Measurements from ENCODE around the gene SLX4. TPM values are rescaled to one million over a fixed set of nuclear protein-coding genes. Genes with fewer than 3 reads are reported as not detected.

Gene SLX4
- polyA plus RNA-seq, 1 donor, result 6.6 TPM

DNA sequence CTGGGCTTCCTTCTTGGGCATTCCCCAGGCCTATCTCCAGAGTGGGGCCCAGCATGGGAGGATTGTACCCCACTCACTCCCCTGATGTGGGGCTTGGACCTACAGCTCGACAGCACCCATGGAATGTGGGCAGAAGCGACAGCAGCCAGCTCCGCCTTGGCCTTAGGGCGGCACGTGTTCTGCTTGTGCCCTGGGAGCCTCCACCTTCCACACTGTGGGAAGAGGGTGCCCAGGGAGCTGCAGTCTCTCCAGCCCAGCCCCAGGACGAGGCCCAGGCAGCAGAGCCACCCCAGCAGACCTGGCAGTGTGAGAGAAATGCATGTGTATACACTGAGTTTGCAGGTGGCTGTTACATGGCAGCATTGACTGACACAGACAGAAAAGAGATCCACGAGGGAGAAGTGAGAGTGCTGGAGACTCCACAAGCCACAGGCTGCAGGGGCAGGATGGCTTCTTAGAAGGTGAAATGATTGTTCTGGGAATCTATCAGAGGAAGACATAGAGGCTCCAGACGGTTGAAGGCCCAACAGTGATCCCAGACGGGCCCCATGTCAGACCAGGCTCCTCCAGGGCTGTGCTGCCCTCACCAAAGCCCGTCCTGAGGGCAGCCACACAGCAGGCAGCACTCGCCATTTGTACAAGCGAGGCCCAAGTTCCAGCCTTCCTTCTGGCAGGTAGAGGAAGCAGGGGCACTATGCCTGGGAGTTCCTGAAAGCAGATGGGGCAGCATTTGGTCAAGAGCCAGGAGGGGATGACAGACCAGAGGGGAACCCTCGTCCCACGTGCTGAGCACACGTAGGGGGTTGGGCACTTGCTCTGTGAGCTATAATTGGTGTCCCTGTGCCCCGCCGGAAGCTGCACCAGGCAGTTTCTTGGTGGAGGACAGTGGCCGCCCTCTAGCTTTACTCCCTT, 40.3 kb upstream of the SLX4 start:
- peaks cover 37% of the 10 kb centered on the region for H3K36me3 ChIP-seq (ENCODE audit: control insufficient read depth, insufficient read depth, low read length)
- peaks cover 25% of the 10 kb centered on the region for H3K4me1 ChIP-seq (ENCODE audit: control insufficient read depth, insufficient read depth, low read length)
- no peaks in the 10 kb centered on the region for H3K27me3 ChIP-seq (ENCODE audit: control insufficient read depth, insufficient read depth, low read length)
- no CpG with 5 or more reads among the region's 18 CpGs for WGBS (ENCODE audit: insufficient coverage, low lambda C conversion rate)
- no peak overlapping the region for H3K27ac ChIP-seq (ENCODE audit: low read length)
- H3K9me3 ChIP-seq (ENCODE audit: control insufficient read depth, low read depth, low read length), result no peaks in the 10 kb centered on the region
- no peak for DNase-seq
- H3K4me3 ChIP-seq (ENCODE audit: low read length), result no peak overlapping the region

- WGBS (ENCODE audit: insufficient coverage, low lambda C conversion rate), result no CpG with 5 or more reads among the region's 13 CpGs
- Histone ChIP-seq H3K4me1 (ENCODE audit: control insufficient read depth, insufficient read depth, low read length) (peaks cover 35% of the 10 kb centered on the region), H3K27ac (ENCODE audit: low read length) (no peak overlapping the region), H3K4me3 (ENCODE audit: low read length) (no peak overlapping the region), H3K27me3 (ENCODE audit: control insufficient read depth, insufficient read depth, low read length) (no peaks in the 10 kb centered on the region), H3K36me3 (ENCODE audit: control insufficient read depth, insufficient read depth, low read length) (peaks cover 30% of the 10 kb centered on the region), H3K9me3 (ENCODE audit: control insufficient read depth, low read depth, low read length) (no peaks in the 10 kb centered on the region)
- DNase-seq, result no peak
These were observed 39.3 kb upstream of the SLX4 start for GRCh38 chr16:3650631-3651265.

DNA sequence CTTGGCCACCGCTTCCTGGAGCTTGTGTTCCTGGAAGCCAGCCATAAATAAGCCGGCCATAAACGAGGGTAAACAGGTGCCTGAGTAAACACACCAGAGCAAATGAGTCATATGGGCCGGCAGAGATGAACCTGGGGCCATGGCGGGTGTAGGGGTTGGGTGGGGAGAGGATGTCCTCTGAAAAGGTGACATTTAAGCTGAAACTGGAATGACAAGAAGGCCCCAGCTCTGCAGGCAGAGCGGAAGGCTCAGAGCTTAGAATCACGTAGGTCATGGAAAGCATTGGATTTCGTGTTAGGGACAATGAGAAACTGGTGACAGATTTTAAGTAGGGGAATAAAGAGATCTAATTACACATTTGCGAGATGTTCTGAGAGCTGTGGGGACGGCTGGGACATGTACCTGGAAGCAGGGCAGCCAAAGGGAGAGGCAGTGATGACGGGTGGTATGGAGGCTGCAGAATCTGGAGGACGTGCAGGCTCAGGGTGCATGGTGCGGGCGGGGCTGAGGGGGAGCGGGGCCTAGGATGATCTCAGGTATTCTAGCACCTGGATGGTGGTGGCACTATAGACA, 35.0 kb upstream of the SLX4 start:
- H3K27me3 ChIP-seq (ENCODE audit: control insufficient read depth, insufficient read depth, low read length), result no peaks in the 10 kb centered on the region
- WGBS (ENCODE audit: insufficient coverage, low lambda C conversion rate), result 20% methylated on average over 2 of the region's 15 CpGs
- H3K4me1 ChIP-seq (ENCODE audit: control insufficient read depth, insufficient read depth, low read length), result peaks cover 59% of the 10 kb centered on the region
- peak; percentile 85 to 94 for DNase-seq
- H3K9me3 ChIP-seq (ENCODE audit: control insufficient read depth, low read depth, low read length), result no peaks in the 10 kb centered on the region
- peaks cover 17% of the 10 kb centered on the region for H3K36me3 ChIP-seq (ENCODE audit: control insufficient read depth, insufficient read depth, low read length)
- H3K27ac ChIP-seq (ENCODE audit: low read length), result peak overlapping the region; percentile 97
- no peak overlapping the region for H3K4me3 ChIP-seq (ENCODE audit: low read length)

DNA sequence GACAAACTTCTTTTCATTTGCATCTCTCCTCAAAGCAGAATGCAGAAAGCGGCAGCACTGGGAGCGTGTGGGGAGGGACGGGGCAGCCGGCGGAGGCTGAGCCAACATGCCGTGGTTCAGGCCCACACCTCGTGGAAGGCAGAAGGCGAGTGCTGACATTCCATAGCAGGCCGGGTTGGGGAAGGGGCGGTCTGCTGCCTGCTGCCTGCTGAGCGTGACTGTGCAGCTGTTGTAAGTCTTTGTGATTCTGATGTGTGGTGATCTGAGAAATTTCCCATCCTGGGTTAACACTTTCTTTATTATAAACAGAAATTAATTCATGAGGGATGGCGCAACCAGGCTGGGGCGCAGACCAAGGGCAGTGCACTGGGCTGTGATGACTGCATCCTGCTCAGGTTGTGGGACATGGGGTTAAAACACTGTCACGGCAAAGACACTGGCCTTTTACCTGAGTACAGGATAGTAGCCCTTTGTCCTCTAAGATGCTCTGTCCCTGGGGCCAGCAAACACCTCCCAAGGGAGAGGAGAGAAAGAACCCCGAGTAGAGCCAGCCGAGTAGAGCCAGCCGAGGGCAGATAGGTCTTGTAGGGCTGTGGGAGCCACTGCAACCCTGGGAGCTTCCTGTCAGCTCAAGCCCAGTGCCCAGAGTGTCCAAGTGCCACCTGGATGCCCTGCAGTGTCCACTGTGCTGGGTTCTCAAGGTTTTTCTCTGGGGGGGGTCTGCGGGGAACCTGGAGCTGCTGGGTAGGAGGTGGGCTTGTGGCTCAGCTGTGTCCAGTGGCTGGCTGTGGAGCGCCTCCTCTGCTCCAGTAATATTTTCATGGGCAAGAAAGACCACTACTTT, 34.3 kb upstream of the SLX4 start:
- no CpG with 5 or more reads among the region's 19 CpGs for WGBS (ENCODE audit: insufficient coverage, low lambda C conversion rate)
- H3K27ac ChIP-seq (ENCODE audit: low read length), result peak overlapping the region; percentile 97
- H3K4me1 ChIP-seq (ENCODE audit: control insufficient read depth, insufficient read depth, low read length), result peaks cover 65% of the 10 kb centered on the region
- H3K9me3 ChIP-seq (ENCODE audit: control insufficient read depth, low read depth, low read length), result no peaks in the 10 kb centered on the region
- peak overlapping the region; percentile 16 for H3K4me3 ChIP-seq (ENCODE audit: low read length)
- no peaks in the 10 kb centered on the region for H3K27me3 ChIP-seq (ENCODE audit: control insufficient read depth, insufficient read depth, low read length)
- DNase-seq, result peak; percentile 60 to 84
- peaks cover 17% of the 10 kb centered on the region for H3K36me3 ChIP-seq (ENCODE audit: control insufficient read depth, insufficient read depth, low read length)

DNA sequence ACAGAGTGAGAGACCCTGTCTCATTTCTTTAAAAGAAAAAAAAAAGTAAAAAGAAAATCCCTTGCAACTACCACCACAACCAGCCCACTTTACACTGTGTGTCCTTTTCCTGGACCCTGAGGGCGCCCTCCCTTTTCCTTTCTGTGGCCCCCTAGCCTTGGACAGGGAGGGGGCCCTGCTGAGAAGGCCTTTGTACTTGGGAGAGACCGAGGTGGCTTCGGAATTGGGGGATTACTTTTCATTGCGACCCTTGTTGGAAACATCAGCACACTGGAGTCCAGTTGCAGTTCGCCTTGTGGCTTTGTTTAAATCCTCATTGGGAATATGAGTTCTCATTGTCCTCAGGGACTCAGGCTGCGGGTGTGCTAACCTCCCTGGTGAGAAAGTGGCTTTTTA, 33.7 kb upstream of the SLX4 start:
- Histone ChIP-seq H3K4me1 (ENCODE audit: control insufficient read depth, insufficient read depth, low read length) (peaks cover 69% of the 10 kb centered on the region), H3K9me3 (ENCODE audit: control insufficient read depth, low read depth, low read length) (no peaks in the 10 kb centered on the region), H3K27ac (ENCODE audit: low read length) (peak overlapping the region; percentile 97), H3K27me3 (ENCODE audit: control insufficient read depth, insufficient read depth, low read length) (no peaks in the 10 kb centered on the region), H3K4me3 (ENCODE audit: low read length) (no peak overlapping the region), H3K36me3 (ENCODE audit: control insufficient read depth, insufficient read depth, low read length) (peaks cover 16% of the 10 kb centered on the region)
- no peak for DNase-seq
- no CpG with 5 or more reads among the region's 6 CpGs for WGBS (ENCODE audit: insufficient coverage, low lambda C conversion rate)

GRCh38 chr16:3643095-3643730, 31.8 kb upstream of the SLX4 start:
- H3K36me3 ChIP-seq (ENCODE audit: control insufficient read depth, insufficient read depth, low read length), result peaks cover 16% of the 10 kb centered on the region
- no peak for DNase-seq
- H3K27me3 ChIP-seq (ENCODE audit: control insufficient read depth, insufficient read depth, low read length), result no peaks in the 10 kb centered on the region
- peak overlapping the region; percentile 43 for H3K4me3 ChIP-seq (ENCODE audit: low read length)
- H3K4me1 ChIP-seq (ENCODE audit: control insufficient read depth, insufficient read depth, low read length), result peaks cover 80% of the 10 kb centered on the region
- no CpG with 5 or more reads among the region's 14 CpGs for WGBS (ENCODE audit: insufficient coverage, low lambda C conversion rate)
- no peaks in the 10 kb centered on the region for H3K9me3 ChIP-seq (ENCODE audit: control insufficient read depth, low read depth, low read length)
- H3K27ac ChIP-seq (ENCODE audit: low read length), result peak overlapping the region; percentile 94

DNA sequence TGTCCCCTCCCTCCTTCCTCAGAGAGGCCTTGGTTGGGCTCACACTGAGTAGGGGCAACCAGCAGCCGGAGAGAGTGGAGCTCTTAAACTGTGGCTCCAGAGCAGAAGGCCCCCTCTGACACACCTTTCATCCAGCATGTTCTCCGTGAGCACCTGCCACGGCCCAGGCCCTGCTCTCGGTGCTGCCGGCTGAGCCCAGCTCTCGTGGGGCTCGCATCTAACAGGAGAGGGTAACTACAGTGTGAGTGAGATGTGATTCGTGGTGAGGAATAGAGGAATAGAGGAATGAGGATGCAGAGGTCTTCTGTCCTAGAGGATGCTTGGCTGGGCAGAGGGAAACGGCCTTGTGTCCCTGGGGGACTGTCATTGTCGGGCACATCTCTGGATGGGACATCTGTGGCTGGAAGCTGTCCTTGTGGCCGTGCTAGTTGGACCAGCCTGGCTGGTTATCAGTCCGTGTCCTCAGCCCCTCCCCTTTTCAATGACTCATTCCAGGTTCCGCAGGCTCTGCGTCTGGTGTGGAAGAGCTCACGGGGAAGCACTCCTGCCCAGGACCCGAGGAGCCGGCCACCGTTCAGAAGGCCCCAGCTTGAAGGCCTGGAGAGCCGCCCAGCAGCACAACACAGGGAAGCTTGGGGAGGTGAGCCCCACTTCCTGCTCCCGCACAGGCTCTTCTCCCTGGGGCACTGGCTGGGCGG, 31.1 kb upstream of the SLX4 start:
- Histone ChIP-seq H3K27me3 (ENCODE audit: control insufficient read depth, insufficient read depth, low read length) (no peaks in the 10 kb centered on the region), H3K9me3 (ENCODE audit: control insufficient read depth, low read depth, low read length) (no peaks in the 10 kb centered on the region), H3K4me3 (ENCODE audit: low read length) (peak overlapping the region; percentile 43), H3K4me1 (ENCODE audit: control insufficient read depth, insufficient read depth, low read length) (peaks cover 79% of the 10 kb centered on the region), H3K36me3 (ENCODE audit: control insufficient read depth, insufficient read depth, low read length) (peaks cover 16% of the 10 kb centered on the region), H3K27ac (ENCODE audit: low read length) (peak overlapping the region; percentile 94)
- DNase-seq, result peak; percentile 79 to 88
- WGBS (ENCODE audit: insufficient coverage, low lambda C conversion rate), result no CpG with 5 or more reads among the region's 21 CpGs

GRCh38 chr16:3641801-3642396, 30.5 kb upstream of the SLX4 start:
- Histone ChIP-seq H3K9me3 (ENCODE audit: control insufficient read depth, low read depth, low read length) (no peaks in the 10 kb centered on the region), H3K36me3 (ENCODE audit: control insufficient read depth, insufficient read depth, low read length) (peaks cover 16% of the 10 kb centered on the region), H3K27me3 (ENCODE audit: control insufficient read depth, insufficient read depth, low read length) (no peaks in the 10 kb centered on the region), H3K4me1 (ENCODE audit: control insufficient read depth, insufficient read depth, low read length) (peaks cover 79% of the 10 kb centered on the region), H3K4me3 (ENCODE audit: low read length) (no peak overlapping the region), H3K27ac (ENCODE audit: low read length) (peak overlapping the region; percentile 94)
- WGBS (ENCODE audit: insufficient coverage, low lambda C conversion rate), result no CpG with 5 or more reads among the region's 9 CpGs
- DNase-seq, result no peak

All from large intestine (tissue), 3 donors.